Testis (tissue), 3 donors: ENCODE measurements around the gene IMMT. TPM values are rescaled to one million over a fixed set of nuclear protein-coding genes. Genes with fewer than 3 reads are reported as not detected.

Experiments used
- DNase-seq: peaks from one replicate; pipeline ENCODE4 v3.0.0-alpha.2; 2019
- H3K27ac ChIP-seq, 2 donors: fragments of 200-600 bp; sonication (generic); one replicate each; pipeline ENCODE4 v1.5.1; 2019
- H3K27me3 ChIP-seq: fragments of 200-600 bp; sonication (generic); one replicate; pipeline ENCODE4 v1.5.1; 2019
- H3K36me3 ChIP-seq: fragments of 200-600 bp; sonication (generic); one replicate; pipeline ENCODE4 v1.5.1; 2017; ENCODE audit warnings: low read depth; ENCODE audit errors: missing control alignments
- H3K4me1 ChIP-seq: fragments of 200-600 bp; sonication (generic); one replicate; pipeline ENCODE4 v1.5.1; 2019
- H3K4me3 ChIP-seq, 2 donors: fragments of 200-600 bp; sonication (generic); one replicate each; pipeline ENCODE4 v1.5.1; 2017 to 2019
- H3K9me3 ChIP-seq: fragments of 200-600 bp; sonication (generic); one replicate; pipeline ENCODE4 v1.5.1; 2017
- POLR2A ChIP-seq: fragments of 450-650 bp; IDR thresholded peaks from one replicate; pipeline ENCODE4 v1.6.1; 2017; ENCODE audit warnings: antibody characterized with exemption, mild to moderate bottlenecking, moderate library complexity
- WGBS, 2 donors: methylation state at CpG; one replicate each; pipeline ENCODE4 v1.1.5; 2018; 5-methylcytosine and 5-hydroxymethylcytosine counted together
- intact Hi-C: fragments of 100-400 bp; cut with DNase I; formaldehyde crosslinking; loops from one replicate; pipeline ENCODE4 v1.15.1; 2023; ENCODE audit warnings: low total_unique reads
- polyA plus RNA-seq: library from polyadenylated mRNA; stranded (reverse); fragments of 350-450 nt; fragmentation: Illumina TruSeq; extraction: RNeasy Lipid Tissue Mini Kit (QIAGEN cat#74804); gene quantifications from one replicate; pipeline ENCODE4 v1.2.3, GENCODE V29; 2014; ENCODE audit warnings: low read depth, low replicate concordance; ENCODE audit not compliant: insufficient read depth
- total RNA-seq, 2 donors: library from RNA; depleted of rRNA; stranded (reverse); fragments of >200 nt; gene quantifications; one replicate each; pipeline ENCODE4 v1.2.3, GENCODE V29; 2016
- TF ChIP-seq, protein P1 (sequence below), 3 experiments: fragments of 450-650 bp in 2 of 3; fragments of 200-600 bp in 1 of 3; sonication (generic) in 1 of 3; IDR thresholded peaks; one replicate each; pipeline ENCODE4 v1.5.1; 2016 to 2019; ENCODE audit warnings: antibody characterized with exemption in 3 of 3, mild to moderate bottlenecking in 2 of 3, moderate library complexity in 1 of 3

IMMT gene
- total and polyA plus RNA-seq, 3 donors from 2014 or later = 80.6 to 99.8 (median 87.6) TPM

GRCh38 chr2:86158286-86158685 lies 37.0 kb downstream of the IMMT start:
- Histone ChIP-seq H3K27ac (no peak overlapping the region), H3K4me1 (no peaks in the 10 kb centered on the region), H3K9me3 (no peaks in the 10 kb centered on the region), H3K36me3 (no peaks in the 10 kb centered on the region), H3K4me3 (no peak overlapping the region), H3K27me3 (no peaks in the 10 kb centered on the region)
- intact Hi-C loops = no loop called here
- no peak for TF ChIP-seq POLR2A
- TF ChIP-seq, protein P1, sequence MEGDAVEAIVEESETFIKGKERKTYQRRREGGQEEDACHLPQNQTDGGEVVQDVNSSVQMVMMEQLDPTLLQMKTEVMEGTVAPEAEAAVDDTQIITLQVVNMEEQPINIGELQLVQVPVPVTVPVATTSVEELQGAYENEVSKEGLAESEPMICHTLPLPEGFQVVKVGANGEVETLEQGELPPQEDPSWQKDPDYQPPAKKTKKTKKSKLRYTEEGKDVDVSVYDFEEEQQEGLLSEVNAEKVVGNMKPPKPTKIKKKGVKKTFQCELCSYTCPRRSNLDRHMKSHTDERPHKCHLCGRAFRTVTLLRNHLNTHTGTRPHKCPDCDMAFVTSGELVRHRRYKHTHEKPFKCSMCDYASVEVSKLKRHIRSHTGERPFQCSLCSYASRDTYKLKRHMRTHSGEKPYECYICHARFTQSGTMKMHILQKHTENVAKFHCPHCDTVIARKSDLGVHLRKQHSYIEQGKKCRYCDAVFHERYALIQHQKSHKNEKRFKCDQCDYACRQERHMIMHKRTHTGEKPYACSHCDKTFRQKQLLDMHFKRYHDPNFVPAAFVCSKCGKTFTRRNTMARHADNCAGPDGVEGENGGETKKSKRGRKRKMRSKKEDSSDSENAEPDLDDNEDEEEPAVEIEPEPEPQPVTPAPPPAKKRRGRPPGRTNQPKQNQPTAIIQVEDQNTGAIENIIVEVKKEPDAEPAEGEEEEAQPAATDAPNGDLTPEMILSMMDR (IDR thresholded peaks at IDR 0.05) = no peak
- no peak for DNase-seq
- 82 to 94% methylated on average over 4 of the region's 4 CpGs for WGBS, 2 donors

DNA sequence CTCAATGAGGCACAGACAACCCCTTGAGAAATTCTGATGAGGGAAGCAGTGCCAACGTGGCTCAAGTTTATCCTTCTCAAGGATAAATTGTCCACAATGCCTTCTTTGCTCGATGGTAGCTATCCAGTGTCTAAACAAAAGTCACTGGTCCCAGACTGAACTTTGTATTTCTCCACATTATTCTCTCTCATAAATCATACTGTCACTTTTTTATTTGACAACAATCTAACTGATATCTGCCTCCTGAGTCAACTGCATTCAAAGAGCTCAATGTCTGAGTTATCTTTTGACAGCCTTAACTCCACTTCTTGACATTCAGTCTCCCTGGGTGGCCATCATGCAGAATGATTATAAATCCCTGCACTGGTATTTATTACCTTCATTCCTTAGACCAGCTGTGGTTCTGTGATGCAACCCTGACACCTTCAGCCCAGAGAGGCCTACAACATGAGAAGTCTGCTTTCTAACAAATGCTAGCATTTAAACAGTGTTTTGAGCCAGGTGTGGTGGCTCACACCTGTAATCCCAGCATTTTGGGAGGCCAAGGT lies 38.2 kb downstream of the IMMT start:
- Histone ChIP-seq H3K9me3 (no peaks in the 10 kb centered on the region), H3K27ac (no peak overlapping the region), H3K27me3 (no peaks in the 10 kb centered on the region), H3K4me3 (no peak overlapping the region), H3K4me1 (no peaks in the 10 kb centered on the region), H3K36me3 (no peaks in the 10 kb centered on the region)
- DNase-seq = no peak
- TF ChIP-seq, protein P1 (IDR thresholded peaks at IDR 0.05) = no peak
- TF ChIP-seq POLR2A = no peak
- 70 to 82% methylated on average over 2 of the region's 2 CpGs for WGBS, 2 donors
- intact Hi-C loops = no loop called here

DNA sequence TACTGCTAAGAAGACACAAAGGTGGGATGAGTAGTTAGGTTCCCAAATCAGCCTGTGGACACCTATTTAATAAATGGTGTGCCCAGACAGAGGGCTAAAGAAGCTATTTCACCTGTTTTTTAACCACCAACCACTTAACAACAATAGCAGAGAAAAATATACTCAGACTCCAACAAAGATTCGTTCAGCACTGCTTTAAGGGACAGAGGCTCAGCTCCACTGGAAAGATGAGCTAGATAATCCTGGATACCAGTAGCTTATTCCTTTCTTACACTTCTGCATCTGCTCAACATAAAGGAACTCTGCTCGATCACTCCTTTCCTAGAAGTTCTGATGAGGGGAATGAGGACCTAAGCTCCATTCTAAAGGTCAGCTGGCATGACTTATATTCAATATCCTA lies 44.8 kb downstream of the IMMT start:
- Histone ChIP-seq H3K27me3 (no peaks in the 10 kb centered on the region), H3K4me1 (no peaks in the 10 kb centered on the region), H3K4me3 (no peak overlapping the region), H3K27ac (no peak overlapping the region), H3K9me3 (no peaks in the 10 kb centered on the region), H3K36me3 (no peaks in the 10 kb centered on the region)
- intact Hi-C loops = no loop called here
- no peak for DNase-seq
- TF ChIP-seq POLR2A = no peak
- TF ChIP-seq, protein P1 (IDR thresholded peaks at IDR 0.05) = no peak
- 91 to 96% methylated on average over 2 of the region's 2 CpGs for WGBS, 2 donors

- 83 to 91% methylated on average over 2 of the region's 2 CpGs for WGBS, 2 donors
- Histone ChIP-seq H3K27me3 (no peaks in the 10 kb centered on the region), H3K36me3 (no peaks in the 10 kb centered on the region), H3K4me1 (no peaks in the 10 kb centered on the region), H3K27ac (no peak overlapping the region), H3K9me3 (no peaks in the 10 kb centered on the region), H3K4me3 (no peak overlapping the region)
- TF ChIP-seq, protein P1 (IDR thresholded peaks at IDR 0.05) = no peak
- no peak for TF ChIP-seq POLR2A
- DNase-seq = no peak
- intact Hi-C loops = no loop called here
Measured at GRCh38 chr2:86147793-86148192, 47.5 kb downstream of the IMMT start.
